ENCODE data around the gene ARHGAP10. TPM values are rescaled to one million over a fixed set of nuclear protein-coding genes. Genes with fewer than 3 reads are reported as not detected.

Gene ARHGAP10
- total RNA-seq, 2 donors from 2014 or later, result 23.9 to 28.7 TPM

DNA sequence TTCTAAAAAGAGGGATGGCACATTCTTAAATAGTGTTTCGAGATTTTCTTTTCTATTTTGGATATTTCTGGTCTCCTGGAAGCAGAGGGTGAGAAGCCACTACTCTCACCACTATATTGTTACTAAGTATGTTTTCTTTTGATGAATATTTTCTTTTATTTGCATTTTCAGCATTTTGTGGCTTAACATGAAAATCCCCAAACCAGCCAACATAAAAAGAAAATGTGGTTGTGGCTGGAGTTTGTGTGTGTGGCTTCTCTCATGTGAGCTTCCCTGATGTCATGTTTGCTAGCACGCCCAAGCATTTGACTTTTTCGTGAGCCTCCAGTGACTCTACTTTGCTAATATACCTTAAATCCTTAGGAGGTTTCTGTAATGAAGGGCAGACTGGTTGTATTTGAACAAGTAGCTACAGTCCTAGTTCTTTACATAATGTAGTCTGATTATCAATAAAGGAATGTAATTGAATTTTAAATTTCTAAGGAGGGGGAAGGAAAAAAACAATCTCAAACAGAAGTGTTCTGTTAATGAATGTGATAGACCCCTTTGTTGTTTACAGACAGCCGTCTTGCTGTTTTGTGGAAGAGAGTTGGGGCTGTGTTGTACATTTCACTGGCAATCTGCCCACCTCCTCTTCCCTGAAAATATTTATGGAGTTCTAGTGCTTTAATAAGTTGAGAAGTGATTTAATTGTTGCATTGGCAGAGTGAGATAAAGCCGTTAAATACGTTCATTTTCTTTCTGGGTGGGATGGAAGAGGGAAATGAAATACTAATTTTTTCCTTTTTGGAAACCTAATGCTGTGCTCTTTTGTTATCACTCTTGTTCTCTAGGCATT is 114.6 kb downstream of the ARHGAP10 start:
- WGBS, 2 donors, result 73 to 80% methylated on average over 6 of the region's 6 CpGs
- Histone ChIP-seq H3K27ac (no peak overlapping the region), H3K4me1 (no peaks in the 10 kb centered on the region), H3K27me3 (no peaks in the 10 kb centered on the region), H3K9me3 (no peaks in the 10 kb centered on the region), H3K36me3 (replicated peaks in 1 of 2; ENCODE audit: insufficient read depth in 1 of 2, low read depth in 2 of 2) (no peaks in the 10 kb centered on the region), H3K4me3 (no peak overlapping the region)
- DNase-seq (no peak), ATAC-seq (no peak)
- intact Hi-C loops (cut with DNase I), result no loop called here
- TF ChIP-seq, protein P1, sequence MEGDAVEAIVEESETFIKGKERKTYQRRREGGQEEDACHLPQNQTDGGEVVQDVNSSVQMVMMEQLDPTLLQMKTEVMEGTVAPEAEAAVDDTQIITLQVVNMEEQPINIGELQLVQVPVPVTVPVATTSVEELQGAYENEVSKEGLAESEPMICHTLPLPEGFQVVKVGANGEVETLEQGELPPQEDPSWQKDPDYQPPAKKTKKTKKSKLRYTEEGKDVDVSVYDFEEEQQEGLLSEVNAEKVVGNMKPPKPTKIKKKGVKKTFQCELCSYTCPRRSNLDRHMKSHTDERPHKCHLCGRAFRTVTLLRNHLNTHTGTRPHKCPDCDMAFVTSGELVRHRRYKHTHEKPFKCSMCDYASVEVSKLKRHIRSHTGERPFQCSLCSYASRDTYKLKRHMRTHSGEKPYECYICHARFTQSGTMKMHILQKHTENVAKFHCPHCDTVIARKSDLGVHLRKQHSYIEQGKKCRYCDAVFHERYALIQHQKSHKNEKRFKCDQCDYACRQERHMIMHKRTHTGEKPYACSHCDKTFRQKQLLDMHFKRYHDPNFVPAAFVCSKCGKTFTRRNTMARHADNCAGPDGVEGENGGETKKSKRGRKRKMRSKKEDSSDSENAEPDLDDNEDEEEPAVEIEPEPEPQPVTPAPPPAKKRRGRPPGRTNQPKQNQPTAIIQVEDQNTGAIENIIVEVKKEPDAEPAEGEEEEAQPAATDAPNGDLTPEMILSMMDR (IDR thresholded peaks at IDR 0.05), result no peak
- no peak for TF ChIP-seq POLR2A (IDR thresholded peaks at IDR 0.05)

GRCh38 chr4:147847751-147848590 is 116.1 kb downstream of the ARHGAP10 start:
- TF ChIP-seq POLR2A (IDR thresholded peaks at IDR 0.05), result no peak
- TF ChIP-seq, protein P1 (IDR thresholded peaks at IDR 0.05), result no peak
- no peak overlapping the region for H3K27ac ChIP-seq
- no peak for DNase-seq
- H3K4me3 ChIP-seq, result no peak overlapping the region
- H3K27me3 ChIP-seq, result no peaks in the 10 kb centered on the region
- no peaks in the 10 kb centered on the region for H3K36me3 ChIP-seq (replicated peaks in 1 of 2; ENCODE audit: insufficient read depth in 1 of 2, low read depth in 2 of 2)
- intact Hi-C loops (cut with DNase I), result no loop called here
- no peaks in the 10 kb centered on the region for H3K9me3 ChIP-seq
- WGBS, 2 donors, result 87 to 90% methylated on average over 8 of the region's 8 CpGs
- H3K4me1 ChIP-seq, result no peaks in the 10 kb centered on the region
- no peak for ATAC-seq

DNA sequence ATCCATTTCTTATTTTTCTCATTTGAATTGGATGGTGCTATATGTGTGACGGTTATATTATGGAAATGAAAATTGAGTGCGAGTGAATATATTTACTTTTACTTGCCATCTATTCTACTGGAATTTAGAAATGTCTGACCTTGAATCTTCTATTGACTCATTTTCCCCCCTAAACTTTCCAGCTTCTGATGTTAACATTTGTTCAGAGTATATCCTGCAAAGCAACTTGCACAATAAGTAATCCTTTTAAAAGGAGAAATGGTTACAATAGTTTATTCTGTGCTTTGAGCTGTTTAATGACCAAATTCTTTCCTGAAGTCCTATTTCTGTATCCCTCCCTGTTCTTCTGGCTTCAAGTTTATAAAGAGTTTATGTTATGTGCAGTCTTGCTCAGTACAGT is 116.7 kb downstream of the ARHGAP10 start:
- Histone ChIP-seq H3K27me3 (no peaks in the 10 kb centered on the region), H3K9me3 (no peaks in the 10 kb centered on the region), H3K27ac (no peak overlapping the region), H3K4me3 (no peak overlapping the region), H3K36me3 (replicated peaks in 1 of 2; ENCODE audit: insufficient read depth in 1 of 2, low read depth in 2 of 2) (no peaks in the 10 kb centered on the region), H3K4me1 (no peaks in the 10 kb centered on the region)
- no peak for ATAC-seq
- TF ChIP-seq POLR2A (IDR thresholded peaks at IDR 0.05), result no peak
- TF ChIP-seq, protein P1 (IDR thresholded peaks at IDR 0.05), result no peak
- intact Hi-C loops (cut with DNase I), result no loop called here
- 94 to 97% methylated on average over 2 of the region's 2 CpGs for WGBS, 2 donors
- DNase-seq, result no peak

GRCh38 chr4:147851135-147851534 is 119.2 kb downstream of the ARHGAP10 start:
- H3K4me1 ChIP-seq, result no peaks in the 10 kb centered on the region
- 88 to 100% methylated on average over 2 of the region's 2 CpGs for WGBS, 2 donors
- H3K9me3 ChIP-seq, result no peaks in the 10 kb centered on the region
- no peaks in the 10 kb centered on the region for H3K27me3 ChIP-seq
- no peak overlapping the region for H3K4me3 ChIP-seq
- DNase-seq (no peak), ATAC-seq (no peak)
- no peaks in the 10 kb centered on the region for H3K36me3 ChIP-seq (replicated peaks in 1 of 2; ENCODE audit: insufficient read depth in 1 of 2, low read depth in 2 of 2)
- intact Hi-C loops (cut with DNase I), result no loop called here
- TF ChIP-seq, protein P1 (IDR thresholded peaks at IDR 0.05), result no peak
- no peak for TF ChIP-seq POLR2A (IDR thresholded peaks at IDR 0.05)
- H3K27ac ChIP-seq, result no peak overlapping the region
